SU-DHL-6 (cell line): ENCODE measurements around the gene HNRNPUL1.

Experiments used
- H2AFZ ChIP-seq: fragments of 200-600 bp; sonication (generic); 2 replicates; pipeline ENCODE4 v1.6.1; 2014; ENCODE audit warnings: low read depth, mild to moderate bottlenecking, moderate library complexity, mixed read lengths, antibody characterized with exemption, low read length; ENCODE audit not compliant: severe bottlenecking
- H3F3A ChIP-seq: fragments of 200-600 bp; shearing (Covaris generic); 2 replicates; pipeline ENCODE4 v1.6.0; 2016; ENCODE audit warnings: antibody characterized with exemption, mild to moderate bottlenecking; ENCODE audit not compliant: insufficient read depth
- H3K27ac ChIP-seq: fragments of 200-600 bp; sonication (generic); 2 replicates; pipeline ENCODE4 v1.5.1; 2016; ENCODE audit warnings: low read depth, mild to moderate bottlenecking, low read length, moderate library complexity, mixed read lengths
- H3K27me3 ChIP-seq: fragments of 200-600 bp; sonication (generic), shearing (Covaris generic); 2 replicates; pipeline ENCODE4 v1.6.0; 2014; ENCODE audit warnings: mild to moderate bottlenecking, low read length
- H3K36me3 ChIP-seq: fragments of 200-600 bp; sonication (generic); 2 replicates; pipeline ENCODE4 v1.6.1; 2014; ENCODE audit warnings: mild to moderate bottlenecking, low read length, mixed read lengths
- H3K4me2 ChIP-seq: fragments of 300-600, 200-600 bp; shearing (Covaris generic), sonication (generic); 2 replicates; pipeline ENCODE4 v1.6.0; 2014; ENCODE audit warnings: low read length, low read depth, mild to moderate bottlenecking; ENCODE audit not compliant: poor library complexity, severe bottlenecking
- H3K4me3 ChIP-seq: fragments of 200-600 bp; sonication (generic); 2 replicates; pipeline ENCODE4 v1.5.1; 2014; ENCODE audit warnings: antibody characterized with exemption, low read length, mild to moderate bottlenecking, mixed read lengths; ENCODE audit not compliant: insufficient read depth, poor library complexity, severe bottlenecking
- H3K79me2 ChIP-seq: fragments of 200-600 bp; sonication (generic); 2 replicates; pipeline ENCODE4 v1.6.1; 2014; ENCODE audit warnings: mild to moderate bottlenecking, low read length, moderate library complexity; ENCODE audit not compliant: insufficient read depth
- H3K9ac ChIP-seq: fragments of 200-600 bp; sonication (generic); 2 replicates; pipeline ENCODE4 v1.7.0; 2014; ENCODE audit warnings: mild to moderate bottlenecking, low read length
- H3K9me2 ChIP-seq: fragments of 200-600 bp; sonication (generic); replicated peaks from 2 replicates; pipeline ENCODE4 v1.6.1; 2014; ENCODE audit warnings: low read length; ENCODE audit not compliant: insufficient read depth
- H3K9me3 ChIP-seq: fragments of 200-600 bp; sonication (generic); 2 replicates; pipeline ENCODE4 v1.6.1; 2014; ENCODE audit warnings: low read length, mixed read lengths; ENCODE audit not compliant: insufficient read depth
- H4K20me1 ChIP-seq: fragments of 200-600 bp; sonication (generic); 2 replicates; pipeline ENCODE4 v1.6.1; 2014; ENCODE audit warnings: low read depth, mild to moderate bottlenecking, antibody characterized with exemption, low read length, moderate library complexity, mixed read lengths
- CTCF ChIP-seq: fragments of 200-600 bp; sonication (generic); IDR thresholded peaks from one replicate; pipeline ENCODE4 v1.5.1; 2017; ENCODE audit warnings: antibody characterized with exemption, mild to moderate bottlenecking, low read length, moderate library complexity; ENCODE audit not compliant: insufficient read depth, poor library complexity, severe bottlenecking
- EZH2phosphoT487 ChIP-seq: fragments of 200-600 bp; sonication (generic), shearing (Covaris generic); conservative IDR thresholded peaks from 2 replicates; pipeline ENCODE4 v1.6.1; 2018; ENCODE audit warnings: mild to moderate bottlenecking, antibody characterized with exemption, low read length, moderate library complexity, mixed read lengths

HNRNPUL1 gene

DNA sequence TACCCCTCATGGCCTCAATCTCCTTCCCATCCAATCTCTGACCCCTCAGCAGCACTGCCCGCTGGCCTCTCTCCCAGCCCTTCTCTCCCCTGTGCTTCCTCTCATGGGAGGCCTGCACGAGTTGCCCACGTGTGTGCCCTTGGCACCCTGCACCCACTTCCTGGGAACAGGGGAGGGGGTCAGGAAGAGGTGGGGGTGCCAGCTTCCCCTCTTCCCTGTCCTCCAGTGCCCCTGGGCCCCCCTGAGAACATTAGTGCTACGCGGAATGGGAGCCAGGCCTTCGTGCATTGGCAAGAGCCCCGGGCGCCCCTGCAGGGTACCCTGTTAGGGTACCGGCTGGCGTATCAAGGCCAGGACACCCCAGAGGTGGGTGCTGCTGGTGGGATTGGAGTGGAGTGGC is 25.9 kb upstream of the HNRNPUL1 start:
- no peaks in the 10 kb centered on the region for H3K79me2 ChIP-seq
- no peak for TF ChIP-seq EZH2phosphoT487
- TF ChIP-seq CTCF, result no peak
- H3K27me3 ChIP-seq, result no peaks in the 10 kb centered on the region
- no peak overlapping the region for H3K27ac ChIP-seq
- no peaks in the 10 kb centered on the region for H3K9me2 ChIP-seq
- no peak overlapping the region for H3K4me3 ChIP-seq
- H3K4me2 ChIP-seq, result no peak overlapping the region
- H4K20me1 ChIP-seq, result no peaks in the 10 kb centered on the region
- H3K9ac ChIP-seq, result no peak overlapping the region
- no peaks in the 10 kb centered on the region for H3K9me3 ChIP-seq
- no peaks in the 10 kb centered on the region for H3K36me3 ChIP-seq
- H3F3A ChIP-seq, result no peaks in the 10 kb centered on the region
- no peak overlapping the region for H2AFZ ChIP-seq

DNA sequence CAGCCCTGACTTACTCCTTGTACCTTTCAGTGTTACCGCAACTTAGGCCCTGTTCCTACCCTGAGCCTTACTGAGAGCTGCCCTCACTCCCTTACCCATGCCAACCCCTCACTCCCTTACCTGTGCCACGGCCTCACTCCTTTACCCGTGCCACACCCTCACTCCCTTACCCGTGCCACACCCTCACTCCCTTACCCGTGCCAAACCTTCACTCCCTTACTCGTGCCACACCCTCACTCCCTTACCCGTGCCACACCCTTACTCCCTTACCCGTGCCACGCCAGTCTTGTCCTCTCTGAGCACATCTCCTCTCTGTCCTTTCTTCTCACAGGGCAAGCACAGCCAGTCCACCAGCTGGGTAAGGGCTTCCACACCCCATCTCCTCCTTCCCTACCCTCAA is 24.8 kb upstream of the HNRNPUL1 start:
- Histone ChIP-seq H3K9ac (no peak overlapping the region), H2AFZ (no peak overlapping the region), H3K9me2 (no peaks in the 10 kb centered on the region), H3K79me2 (no peaks in the 10 kb centered on the region), H3K4me3 (no peak overlapping the region), H3K4me2 (no peak overlapping the region), H3K27me3 (no peaks in the 10 kb centered on the region), H3K36me3 (no peaks in the 10 kb centered on the region), H3K9me3 (no peaks in the 10 kb centered on the region), H3F3A (no peaks in the 10 kb centered on the region), H4K20me1 (no peaks in the 10 kb centered on the region), H3K27ac (no peak overlapping the region)
- no peak for TF ChIP-seq CTCF
- TF ChIP-seq EZH2phosphoT487, result no peak

- no peaks in the 10 kb centered on the region for H3K27me3 ChIP-seq
- no peaks in the 10 kb centered on the region for H3K79me2 ChIP-seq
- no peak overlapping the region for H3K4me2 ChIP-seq
- H3K4me3 ChIP-seq, result no peak overlapping the region
- no peak overlapping the region for H2AFZ ChIP-seq
- no peaks in the 10 kb centered on the region for H3K9me2 ChIP-seq
- no peak overlapping the region for H3K9ac ChIP-seq
- no peaks in the 10 kb centered on the region for H3K36me3 ChIP-seq
- no peak for TF ChIP-seq CTCF
- TF ChIP-seq EZH2phosphoT487, result no peak
- H4K20me1 ChIP-seq, result no peaks in the 10 kb centered on the region
- no peaks in the 10 kb centered on the region for H3K9me3 ChIP-seq
- H3F3A ChIP-seq, result no peaks in the 10 kb centered on the region
- no peak overlapping the region for H3K27ac ChIP-seq
Measured at GRCh38 chr19:41239961-41240574, 24.1 kb upstream of the HNRNPUL1 start.

GRCh38 chr19:41241859-41242258 is 22.3 kb upstream of the HNRNPUL1 start:
- no peaks in the 10 kb centered on the region for H3K27me3 ChIP-seq
- TF ChIP-seq EZH2phosphoT487 (no peak), CTCF (no peak)
- H3K79me2 ChIP-seq, result no peaks in the 10 kb centered on the region
- H3K4me3 ChIP-seq, result no peak overlapping the region
- H2AFZ ChIP-seq, result no peak overlapping the region
- H4K20me1 ChIP-seq, result no peaks in the 10 kb centered on the region
- H3K4me2 ChIP-seq, result no peak overlapping the region
- no peak overlapping the region for H3K27ac ChIP-seq
- H3K9ac ChIP-seq, result no peak overlapping the region
- no peaks in the 10 kb centered on the region for H3K9me3 ChIP-seq
- H3K9me2 ChIP-seq, result no peaks in the 10 kb centered on the region
- no peaks in the 10 kb centered on the region for H3F3A ChIP-seq
- no peaks in the 10 kb centered on the region for H3K36me3 ChIP-seq
